ENCODE results near the gene BBS2.

Gene BBS2

DNA sequence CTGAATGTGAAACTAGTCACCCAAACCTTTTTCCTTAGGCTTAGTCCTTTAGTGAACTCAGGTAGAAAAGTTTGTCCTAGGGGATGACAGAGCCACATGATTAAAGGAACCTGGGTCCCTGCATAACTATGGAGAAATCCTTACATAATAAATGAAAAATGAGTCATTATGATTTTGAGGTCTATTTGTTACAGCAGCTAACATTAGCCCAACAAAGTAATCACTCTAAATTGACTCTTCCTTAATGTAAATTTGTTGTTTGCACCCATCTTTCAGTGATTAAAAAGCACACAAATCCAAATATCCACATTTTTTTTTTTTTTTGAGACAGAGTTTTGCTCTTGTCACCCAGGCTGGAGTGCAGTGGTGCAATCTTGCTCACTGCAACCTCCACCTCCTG, 36.4 kb downstream of the BBS2 start:
- CTCF ChIA-PET: no interaction called here
- no peak for DNase-seq (ENCODE audit: low read depth, low spot score)

DNA sequence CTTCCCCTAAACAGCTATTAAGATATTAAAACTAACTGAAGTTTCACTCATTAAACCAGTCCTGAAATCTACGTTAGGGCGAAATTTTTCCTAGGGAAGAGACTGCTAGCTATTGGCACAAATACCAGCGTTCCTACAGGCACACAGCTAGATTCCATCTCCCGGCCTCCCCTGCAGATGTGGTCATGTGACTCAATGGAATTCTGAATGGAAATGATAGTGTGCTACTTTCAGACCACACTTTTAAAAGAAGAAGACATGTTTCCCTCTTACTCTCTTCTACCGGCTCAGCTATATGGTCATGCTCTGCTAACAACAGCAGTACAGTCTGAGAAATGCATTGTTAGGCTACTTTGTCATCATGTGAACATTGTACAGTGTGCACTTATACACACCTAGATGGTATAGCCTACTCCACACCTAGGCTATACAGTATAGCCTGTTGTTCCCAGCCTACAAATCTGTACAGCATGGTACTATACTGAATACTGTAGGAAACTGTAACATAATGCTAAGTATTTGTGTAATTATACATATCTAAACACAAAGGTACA, 37.1 kb downstream of the BBS2 start:
- ChIA-PET CTCF (interaction anchor here (1.5 kb wide), 1 partner anchor 220 kb away, joined by 4 read pairs; no protein-coding TSS in a partner anchor), POLR2A (no interaction called here)
- H3K4me3 ChIP-seq (ENCODE audit: low read depth, low read length): no peak overlapping the region
- TF ChIP-seq, protein P1, sequence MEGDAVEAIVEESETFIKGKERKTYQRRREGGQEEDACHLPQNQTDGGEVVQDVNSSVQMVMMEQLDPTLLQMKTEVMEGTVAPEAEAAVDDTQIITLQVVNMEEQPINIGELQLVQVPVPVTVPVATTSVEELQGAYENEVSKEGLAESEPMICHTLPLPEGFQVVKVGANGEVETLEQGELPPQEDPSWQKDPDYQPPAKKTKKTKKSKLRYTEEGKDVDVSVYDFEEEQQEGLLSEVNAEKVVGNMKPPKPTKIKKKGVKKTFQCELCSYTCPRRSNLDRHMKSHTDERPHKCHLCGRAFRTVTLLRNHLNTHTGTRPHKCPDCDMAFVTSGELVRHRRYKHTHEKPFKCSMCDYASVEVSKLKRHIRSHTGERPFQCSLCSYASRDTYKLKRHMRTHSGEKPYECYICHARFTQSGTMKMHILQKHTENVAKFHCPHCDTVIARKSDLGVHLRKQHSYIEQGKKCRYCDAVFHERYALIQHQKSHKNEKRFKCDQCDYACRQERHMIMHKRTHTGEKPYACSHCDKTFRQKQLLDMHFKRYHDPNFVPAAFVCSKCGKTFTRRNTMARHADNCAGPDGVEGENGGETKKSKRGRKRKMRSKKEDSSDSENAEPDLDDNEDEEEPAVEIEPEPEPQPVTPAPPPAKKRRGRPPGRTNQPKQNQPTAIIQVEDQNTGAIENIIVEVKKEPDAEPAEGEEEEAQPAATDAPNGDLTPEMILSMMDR (IDR thresholded peaks at IDR 0.05; ENCODE audit: insufficient read depth, low read length, missing control alignments): no peak
- no peak for DNase-seq (ENCODE audit: low read depth, low spot score)

More for the DNA sequence above, 36.4 kb downstream of the BBS2 start:
- POLR2A ChIA-PET: no interaction called here
- no peak overlapping the region for H3K4me3 ChIP-seq (ENCODE audit: low read depth, low read length)
- TF ChIP-seq, protein P1 (IDR thresholded peaks at IDR 0.05; ENCODE audit: insufficient read depth, low read length, missing control alignments): no peak

DNA sequence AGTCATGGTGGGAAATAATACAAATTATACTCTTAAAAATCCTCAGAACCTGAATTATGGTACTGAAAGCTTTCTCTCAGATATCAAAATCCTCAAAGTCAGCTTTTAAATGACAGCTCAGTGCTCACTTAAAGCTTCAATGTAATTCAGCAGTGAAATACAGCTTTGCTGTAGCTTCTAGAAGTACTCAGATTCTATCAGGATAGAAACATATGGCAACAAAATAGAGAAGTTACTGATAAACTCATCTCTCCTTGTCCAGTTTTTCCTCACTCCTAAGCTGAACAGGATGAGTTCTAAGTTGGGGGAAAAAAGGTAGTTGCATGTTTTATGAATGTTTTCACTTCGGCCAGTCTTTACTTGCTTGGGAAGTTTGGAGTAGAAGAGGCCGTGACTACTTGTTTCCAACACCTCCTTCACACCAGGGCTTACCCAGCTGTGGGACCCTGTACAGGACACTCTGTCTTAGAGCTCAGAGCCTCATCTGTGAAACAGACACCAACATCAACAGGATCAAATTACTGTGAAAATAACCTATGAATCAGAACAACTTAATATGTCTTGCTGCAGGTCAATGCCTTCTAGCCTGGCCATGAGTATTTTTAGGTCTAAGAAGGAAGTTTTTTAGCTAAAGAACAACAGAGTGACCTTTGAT, 38.2 kb downstream of the BBS2 start:
- DNase-seq (ENCODE audit: low read depth, low spot score): no peak
- POLR2A ChIA-PET: interaction anchor here (1.5 kb wide), 1 partner anchor 30 kb away, joined by 4 read pairs; the partner anchor contains the start of genes NUDT21 and OGFOD1
- TF ChIP-seq, protein P1 (IDR thresholded peaks at IDR 0.05; ENCODE audit: insufficient read depth, low read length, missing control alignments): no peak
- CTCF ChIA-PET: interaction anchor here (1.2 to 1.5 kb wide), 4 partner anchors 15 to 221 kb away, joined by 3 to 5 read pairs (median 4); no protein-coding TSS in a partner anchor
- no peak overlapping the region for H3K4me3 ChIP-seq (ENCODE audit: low read depth, low read length)

GRCh38 chr16:56480776-56481467, 38.9 kb downstream of the BBS2 start:
- no peak overlapping the region for H3K4me3 ChIP-seq (ENCODE audit: low read depth, low read length)
- ChIA-PET POLR2A (interaction anchor here (1.5 kb wide), 1 partner anchor 30 kb away, joined by 4 read pairs; the partner anchor contains the start of genes NUDT21 and OGFOD1), CTCF (interaction anchor here (1.2 to 1.5 kb wide), 4 partner anchors 16 to 221 kb away, joined by 3 to 5 read pairs (median 4); no protein-coding TSS in a partner anchor)
- TF ChIP-seq, protein P1 (IDR thresholded peaks at IDR 0.05; ENCODE audit: insufficient read depth, low read length, missing control alignments): no peak
- no peak for DNase-seq (ENCODE audit: low read depth, low spot score)

- ChIA-PET POLR2A (no interaction called here), CTCF (interaction anchor here (0.7 to 3.1 kb wide), 6 partner anchors 12 to 223 kb away, joined by 3 to 10 read pairs (median 4); no protein-coding TSS in a partner anchor)
- TF ChIP-seq, protein P1 (IDR thresholded peaks at IDR 0.05; ENCODE audit: insufficient read depth, low read length, missing control alignments): no peak
- H3K4me3 ChIP-seq (ENCODE audit: low read depth, low read length): no peak overlapping the region
- no peak for DNase-seq (ENCODE audit: low read depth, low spot score)
These were observed 40.4 kb downstream of the BBS2 start for GRCh38 chr16:56479469-56479868.
